Measurements from ENCODE around the gene TGFB1I1. TPM values are rescaled to one million over a fixed set of nuclear protein-coding genes. Genes with fewer than 3 reads are reported as not detected.

Gene TGFB1I1
- total and polyA plus RNA-seq, 2 of the 13 experiments (the other 11 are each of a cell fraction or from before 2014, with no cell fraction given) = 0.80 to 2.9 TPM

GRCh38 chr16:31451681-31452351, 20.1 kb upstream of the TGFB1I1 start (continued):
- TF ChIP-seq PRDM15 (CRISPR knock-in tag; IDR thresholded peaks at IDR 0.05) (no peak), ZNF772 (CRISPR knock-in tag; IDR thresholded peaks at IDR 0.05) (no peak), POGZ (CRISPR knock-in tag; IDR thresholded peaks at IDR 0.05) (0 out of 2 replicates have a peak, but pooled peaks have one; percentile 15), NONO (IDR thresholded peaks at IDR 0.05) (no peak), NONO (CRISPR knock-in tag; conservative IDR thresholded peaks at IDR 0.05) (0 out of 2 replicates have a peak, but pooled peaks have one; percentile 33), CENPX (CRISPR knock-in tag; IDR thresholded peaks at IDR 0.05) (no peak), TRAFD1 (CRISPR knock-in tag; IDR thresholded peaks at IDR 0.05; ENCODE audit: borderline replicate concordance) (no peak), ZFX (CRISPR knock-in tag; IDR thresholded peaks at IDR 0.05; ENCODE audit: low read depth) (peak; percentile 74), RAD51 (IDR thresholded peaks at IDR 0.05; ENCODE audit: borderline replicate concordance) (no peak), RFXANK (CRISPR knock-in tag; IDR thresholded peaks at IDR 0.05) (no peak), ZSCAN25 (CRISPR knock-in tag; IDR thresholded peaks at IDR 0.05) (no peak), RORA (CRISPR knock-in tag; IDR thresholded peaks at IDR 0.05) (no peak), DR1 (CRISPR knock-in tag; IDR thresholded peaks at IDR 0.05) (no peak), ZNF251 (CRISPR knock-in tag; IDR thresholded peaks at IDR 0.05) (no peak), ELF4 (CRISPR knock-in tag; IDR thresholded peaks at IDR 0.05; ENCODE audit: borderline replicate concordance) (no peak), NR2F6 (IDR thresholded peaks at IDR 0.05) (0 out of 2 replicates have a peak, but pooled peaks have one; percentile 5), NR2F6 (CRISPR knock-in tag; IDR thresholded peaks at IDR 0.05) (peak; percentile 42; the same call in 1 of the 2 replicates), ZNF234 (CRISPR knock-in tag; conservative IDR thresholded peaks at IDR 0.05) (no peak), DMAP1 (CRISPR knock-in tag; IDR thresholded peaks at IDR 0.05) (no peak), SETDB1 (CRISPR knock-in tag; IDR thresholded peaks at IDR 0.05; ENCODE audit: borderline replicate concordance) (no peak), ZNF629 (CRISPR knock-in tag; conservative IDR thresholded peaks at IDR 0.05) (no peak)
- TF ChIP-seq, protein P1, sequence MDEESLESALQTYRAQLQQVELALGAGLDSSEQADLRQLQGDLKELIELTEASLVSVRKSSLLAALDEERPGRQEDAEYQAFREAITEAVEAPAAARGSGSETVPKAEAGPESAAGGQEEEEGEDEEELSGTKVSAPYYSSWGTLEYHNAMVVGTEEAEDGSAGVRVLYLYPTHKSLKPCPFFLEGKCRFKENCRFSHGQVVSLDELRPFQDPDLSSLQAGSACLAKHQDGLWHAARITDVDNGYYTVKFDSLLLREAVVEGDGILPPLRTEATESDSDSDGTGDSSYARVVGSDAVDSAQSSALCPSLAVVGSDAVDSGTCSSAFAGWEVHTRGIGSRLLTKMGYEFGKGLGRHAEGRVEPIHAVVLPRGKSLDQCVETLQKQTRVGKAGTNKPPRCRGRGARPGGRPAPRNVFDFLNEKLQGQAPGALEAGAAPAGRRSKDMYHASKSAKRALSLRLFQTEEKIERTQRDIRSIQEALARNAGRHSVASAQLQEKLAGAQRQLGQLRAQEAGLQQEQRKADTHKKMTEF (CRISPR knock-in tag; IDR thresholded peaks at IDR 0.05) = peak; percentile 64
- TF ChIP-seq, protein P2, sequence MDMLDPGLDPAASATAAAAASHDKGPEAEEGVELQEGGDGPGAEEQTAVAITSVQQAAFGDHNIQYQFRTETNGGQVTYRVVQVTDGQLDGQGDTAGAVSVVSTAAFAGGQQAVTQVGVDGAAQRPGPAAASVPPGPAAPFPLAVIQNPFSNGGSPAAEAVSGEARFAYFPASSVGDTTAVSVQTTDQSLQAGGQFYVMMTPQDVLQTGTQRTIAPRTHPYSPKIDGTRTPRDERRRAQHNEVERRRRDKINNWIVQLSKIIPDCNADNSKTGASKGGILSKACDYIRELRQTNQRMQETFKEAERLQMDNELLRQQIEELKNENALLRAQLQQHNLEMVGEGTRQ (IDR thresholded peaks at IDR 0.05; ENCODE audit: low read depth, low read length) = no peak
- TF ChIP-seq, protein P2 (CRISPR knock-in tag; IDR thresholded peaks at IDR 0.05; ENCODE audit: borderline replicate concordance) = no peak
